Astrocyte (in vitro differentiated cells and primary cell): ENCODE data around the gene MED27. TPM values are rescaled to one million over a fixed set of nuclear protein-coding genes. Genes with fewer than 3 reads are reported as not detected.

Source experiments
- DNase-seq: peaks from one replicate; pipeline ENCODE4 v3.0.0-alpha.2; 2010; ENCODE audit warnings: low read depth
- FAIRE-seq: peaks from 2 replicates; lab custom pipeline; 2011; peaks lifted over from hg19 to GRCh38; lab: Jason Lieb, UNC
- H2AFZ ChIP-seq: 2 replicates; pipeline ENCODE4 v1.6.0; 2012; ENCODE audit warnings: low read depth, low read length, inconsistent platforms
- H3K27ac ChIP-seq: 2 replicates; pipeline ENCODE4 v1.5.1; 2011; ENCODE audit warnings: low read depth, low read length, inconsistent platforms
- H3K27me3 ChIP-seq: 2 replicates; pipeline ENCODE4 v1.6.0; 2011; ENCODE audit warnings: low read length, inconsistent platforms; ENCODE audit not compliant: insufficient read depth
- H3K36me3 ChIP-seq: 2 replicates; pipeline ENCODE4 v1.5.1; 2011; ENCODE audit warnings: low read length, inconsistent platforms; ENCODE audit not compliant: insufficient read depth
- H3K4me1 ChIP-seq: 2 replicates; pipeline ENCODE4 v1.5.1; 2011; ENCODE audit warnings: low read length, inconsistent platforms; ENCODE audit not compliant: insufficient read depth
- H3K4me2 ChIP-seq: 2 replicates; pipeline ENCODE4 v1.6.0; 2012; ENCODE audit warnings: low read length, inconsistent platforms
- H3K4me3 ChIP-seq: 2 replicates; pipeline ENCODE4 v1.5.1; 2011; ENCODE audit warnings: low read depth, mild to moderate bottlenecking, low read length, inconsistent platforms; ENCODE audit not compliant: insufficient read depth
- H3K79me2 ChIP-seq: 2 replicates; pipeline ENCODE4 v1.6.0; 2012; ENCODE audit warnings: mild to moderate bottlenecking, low read length, inconsistent platforms; ENCODE audit not compliant: insufficient read depth
- H3K9ac ChIP-seq: 2 replicates; pipeline ENCODE4 v1.6.0; 2012; ENCODE audit warnings: mild to moderate bottlenecking, low read length, inconsistent platforms
- H3K9me3 ChIP-seq: 2 replicates; pipeline ENCODE4 v1.5.1; 2012; ENCODE audit warnings: low read depth, mild to moderate bottlenecking, low read length, inconsistent platforms; ENCODE audit not compliant: insufficient read depth
- H4K20me1 ChIP-seq: 2 replicates; pipeline ENCODE4 v1.6.0; 2012; ENCODE audit warnings: low read length, inconsistent platforms; ENCODE audit not compliant: insufficient read depth
- H3K27ac Mint-ChIP-seq: one replicate; pipeline ENCODE4 v1.8.0; 2021; ENCODE audit warnings: mild to moderate bottlenecking, mixed read lengths; ENCODE audit not compliant: unreplicated experiment
- H3K27me3 Mint-ChIP-seq: one replicate; pipeline ENCODE4 v1.8.0; 2021; ENCODE audit warnings: low read depth, mixed read lengths; ENCODE audit not compliant: unreplicated experiment
- H3K36me3 Mint-ChIP-seq: one replicate; pipeline ENCODE4 v1.8.0; 2021; ENCODE audit warnings: low read depth, mixed read lengths; ENCODE audit not compliant: unreplicated experiment
- H3K4me1 Mint-ChIP-seq: one replicate; pipeline ENCODE4 v1.8.0; 2021; ENCODE audit warnings: low read depth, mixed read lengths; ENCODE audit not compliant: unreplicated experiment
- H3K4me3 Mint-ChIP-seq: one replicate; pipeline ENCODE4 v1.8.0; 2021; ENCODE audit warnings: mild to moderate bottlenecking, moderate library complexity, mixed read lengths; ENCODE audit not compliant: unreplicated experiment
- H3K9me3 Mint-ChIP-seq: one replicate; pipeline ENCODE4 v1.8.0; 2021; ENCODE audit warnings: mild to moderate bottlenecking, mixed read lengths; ENCODE audit not compliant: unreplicated experiment
- EZH2 ChIP-seq: IDR thresholded peaks from 2 replicates; pipeline ENCODE4 v1.6.1; 2012; ENCODE audit warnings: mild to moderate bottlenecking, low read length, inconsistent platforms; ENCODE audit not compliant: insufficient read depth
- total RNA-seq: library from RNA; stranded (reverse); gene quantifications from 2 replicates; pipeline ENCODE4 v1.2.1, GENCODE V29; 2021
- TF ChIP-seq, protein P1 (sequence below): IDR thresholded peaks from 2 replicates; pipeline ENCODE4 v1.5.1; 2011; ENCODE audit warnings: low read depth, mild to moderate bottlenecking, inconsistent platforms, low read length, moderate library complexity; ENCODE audit not compliant: insufficient read depth

Gene MED27
- total RNA-seq, 1 donor from 2014 or later: 26.9 TPM

DNA sequence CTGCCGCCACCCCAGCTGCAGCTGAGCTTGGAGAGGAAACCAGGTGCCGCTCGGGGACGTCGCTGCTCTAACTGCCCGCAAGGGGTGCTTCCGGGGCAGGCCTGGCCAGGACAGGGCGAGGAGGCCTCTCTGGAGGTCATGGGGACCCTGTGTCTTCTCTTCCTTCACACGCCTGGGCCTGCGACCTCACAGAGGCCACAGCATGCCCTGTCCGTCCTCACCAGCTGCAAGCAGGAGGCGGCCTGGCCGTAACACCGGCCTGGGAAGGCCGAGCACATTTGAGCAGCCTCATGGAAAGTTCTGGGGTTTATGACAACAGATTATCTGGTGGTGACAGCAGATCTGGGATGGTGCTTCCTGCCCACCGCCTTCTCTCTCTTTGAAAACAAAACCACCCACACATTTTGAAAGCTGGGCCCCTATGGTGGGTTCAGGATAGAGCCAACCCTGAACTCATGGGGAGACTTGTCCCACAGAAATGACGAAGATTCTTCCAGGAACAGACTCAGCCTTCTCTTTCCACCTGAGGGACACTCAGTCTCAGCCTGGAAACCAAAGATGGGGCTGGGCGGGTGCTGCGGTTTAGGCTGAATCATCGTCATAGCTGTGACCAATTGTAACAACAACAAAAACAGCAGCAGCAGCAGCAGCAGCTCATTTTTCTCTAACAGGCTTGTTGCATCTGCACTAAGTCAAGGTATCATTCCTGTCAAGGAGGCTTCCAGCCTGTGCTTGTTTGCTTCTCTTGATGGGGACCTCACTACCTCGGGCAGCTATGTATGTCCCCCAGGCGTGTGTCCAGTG, 240.2 kb downstream of the MED27 start:
- no peaks in the 10 kb centered on the region for H3K79me2 ChIP-seq
- H3K27ac Mint-ChIP-seq: no peak overlapping the region
- TF ChIP-seq EZH2: no peak
- TF ChIP-seq, protein P1, sequence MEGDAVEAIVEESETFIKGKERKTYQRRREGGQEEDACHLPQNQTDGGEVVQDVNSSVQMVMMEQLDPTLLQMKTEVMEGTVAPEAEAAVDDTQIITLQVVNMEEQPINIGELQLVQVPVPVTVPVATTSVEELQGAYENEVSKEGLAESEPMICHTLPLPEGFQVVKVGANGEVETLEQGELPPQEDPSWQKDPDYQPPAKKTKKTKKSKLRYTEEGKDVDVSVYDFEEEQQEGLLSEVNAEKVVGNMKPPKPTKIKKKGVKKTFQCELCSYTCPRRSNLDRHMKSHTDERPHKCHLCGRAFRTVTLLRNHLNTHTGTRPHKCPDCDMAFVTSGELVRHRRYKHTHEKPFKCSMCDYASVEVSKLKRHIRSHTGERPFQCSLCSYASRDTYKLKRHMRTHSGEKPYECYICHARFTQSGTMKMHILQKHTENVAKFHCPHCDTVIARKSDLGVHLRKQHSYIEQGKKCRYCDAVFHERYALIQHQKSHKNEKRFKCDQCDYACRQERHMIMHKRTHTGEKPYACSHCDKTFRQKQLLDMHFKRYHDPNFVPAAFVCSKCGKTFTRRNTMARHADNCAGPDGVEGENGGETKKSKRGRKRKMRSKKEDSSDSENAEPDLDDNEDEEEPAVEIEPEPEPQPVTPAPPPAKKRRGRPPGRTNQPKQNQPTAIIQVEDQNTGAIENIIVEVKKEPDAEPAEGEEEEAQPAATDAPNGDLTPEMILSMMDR: no peak
- H3K4me1 ChIP-seq: peaks cover 12% of the 10 kb centered on the region
- no peak overlapping the region for H3K4me3 ChIP-seq
- peaks cover 22% of the 10 kb centered on the region for H3K27me3 ChIP-seq
- no peak overlapping the region for H3K9ac ChIP-seq
- H3K4me2 ChIP-seq: peak overlapping the region; percentile 21
- H3K9me3 ChIP-seq: no peaks in the 10 kb centered on the region
- no peaks in the 10 kb centered on the region for H3K36me3 Mint-ChIP-seq
- no peak overlapping the region for H3K4me3 Mint-ChIP-seq
- H3K27me3 Mint-ChIP-seq: peaks cover 37% of the 10 kb centered on the region
- no peak for FAIRE-seq
- H3K27ac ChIP-seq: no peak overlapping the region
- H2AFZ ChIP-seq: no peak overlapping the region
- peaks cover 5% of the 10 kb centered on the region for H3K9me3 Mint-ChIP-seq
- H4K20me1 ChIP-seq: peaks cover 17% of the 10 kb centered on the region
- DNase-seq: peak; percentile 73
- H3K4me1 Mint-ChIP-seq: no peaks in the 10 kb centered on the region
- no peaks in the 10 kb centered on the region for H3K36me3 ChIP-seq

DNA sequence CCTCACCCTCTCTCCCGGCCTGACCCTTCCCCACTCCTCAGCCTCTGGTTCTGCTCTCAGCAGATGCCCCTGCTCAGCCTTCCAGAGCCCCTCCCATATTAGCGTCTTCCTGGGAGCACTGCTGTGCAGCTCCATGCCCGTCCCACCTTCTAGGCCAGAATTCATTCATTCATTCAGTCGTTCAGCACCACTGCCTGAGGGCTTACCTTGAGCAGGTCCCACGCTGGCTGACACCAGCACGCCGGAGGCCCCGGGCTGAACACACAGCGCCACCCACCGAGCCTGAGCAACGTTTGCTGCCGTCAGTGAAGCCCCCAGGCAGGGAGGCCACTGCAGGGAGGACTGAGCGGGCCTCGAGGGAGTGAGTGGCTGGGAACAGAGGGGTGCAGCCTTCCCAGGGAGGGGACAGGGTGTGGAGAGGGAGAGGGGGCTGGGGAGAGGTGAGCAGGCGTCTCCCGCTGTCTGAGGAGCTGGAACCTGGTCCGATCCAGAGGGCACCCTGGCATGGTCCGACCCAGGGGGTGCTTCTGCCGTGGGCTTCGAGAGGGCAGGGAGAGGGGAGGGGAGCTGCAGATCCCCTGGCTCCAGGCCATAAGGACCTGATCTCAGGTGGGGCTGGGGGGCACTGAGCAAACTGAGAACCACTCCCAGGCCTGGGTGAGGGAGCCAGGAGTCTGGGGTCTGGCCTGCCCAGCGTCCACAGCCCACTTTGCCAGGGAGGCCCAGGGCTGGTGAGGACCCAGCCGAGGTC, 241.0 kb downstream of the MED27 start:
- TF ChIP-seq, protein P1: no peak
- no peak for TF ChIP-seq EZH2
- Mint-ChIP-seq H3K27me3 (peaks cover 32% of the 10 kb centered on the region), H3K9me3 (peaks cover 13% of the 10 kb centered on the region), H3K4me3 (no peak overlapping the region), H3K36me3 (no peaks in the 10 kb centered on the region), H3K27ac (no peak overlapping the region), H3K4me1 (no peaks in the 10 kb centered on the region)
- Histone ChIP-seq H3K9me3 (peaks cover 7% of the 10 kb centered on the region), H4K20me1 (peaks cover 17% of the 10 kb centered on the region), H3K27ac (no peak overlapping the region), H3K9ac (no peak overlapping the region), H3K4me3 (no peak overlapping the region), H3K27me3 (peaks cover 21% of the 10 kb centered on the region), H2AFZ (no peak overlapping the region), H3K36me3 (no peaks in the 10 kb centered on the region), H3K4me1 (peaks cover 12% of the 10 kb centered on the region), H3K4me2 (no peak overlapping the region), H3K79me2 (no peaks in the 10 kb centered on the region)
- no peak for DNase-seq
- FAIRE-seq: no peak
